DND-41 (cell line): ENCODE results near the gene BACE1-AS.

Source experiments
- ATAC-seq: fragments of 200-7000 bp; cut with Tn5 transposase; 3 replicates; pipeline ENCODE4 v1.9.1; 2021; ENCODE audit warnings: low read depth; ENCODE audit not compliant: insufficient read depth
- DNase-seq: peaks from one replicate; pipeline ENCODE4 v3.0.0-alpha.2; 2020
- H2AFZ ChIP-seq: 2 replicates; pipeline ENCODE4 v1.6.0; 2012; ENCODE audit warnings: low read depth, low read length
- H3K27ac ChIP-seq: 2 replicates; pipeline ENCODE4 v1.5.1; 2012; ENCODE audit warnings: low read length, inconsistent platforms
- H3K27me3 ChIP-seq: fragments of 200-600 bp; sonication (generic); 2 replicates; pipeline ENCODE4 v1.6.0; 2012; ENCODE audit warnings: low read length, mild to moderate bottlenecking, inconsistent platforms; ENCODE audit not compliant: insufficient read depth, poor library complexity
- H3K36me3 ChIP-seq: 2 replicates; pipeline ENCODE4 v1.5.1; 2012; ENCODE audit warnings: low read length, inconsistent platforms; ENCODE audit not compliant: insufficient read depth
- H3K4me1 ChIP-seq: 2 replicates; pipeline ENCODE4 v1.5.1; 2012; ENCODE audit warnings: mild to moderate bottlenecking, low read length; ENCODE audit not compliant: insufficient read depth
- H3K4me2 ChIP-seq: 2 replicates; pipeline ENCODE4 v1.6.0; 2012; ENCODE audit warnings: mild to moderate bottlenecking, moderate library complexity, low read length, inconsistent platforms; ENCODE audit not compliant: insufficient read depth
- H3K4me3 ChIP-seq, 2 experiments: fragments of 200-600 bp in 1 of 2; shearing (Covaris generic) in 1 of 2; 2 replicates each; pipeline ENCODE4 v1.5.1; 2012 to 2016; ENCODE audit warnings: inconsistent platforms in 2 of 2, low read length in 2 of 2, mild to moderate bottlenecking in 2 of 2, low read depth in 1 of 2, moderate library complexity in 1 of 2
- H3K79me2 ChIP-seq: 2 replicates; pipeline ENCODE4 v1.6.0; 2012; ENCODE audit warnings: low read length, inconsistent platforms; ENCODE audit not compliant: insufficient read depth
- H3K9ac ChIP-seq: 2 replicates; pipeline ENCODE4 v1.6.0; 2012; ENCODE audit warnings: low read depth, mild to moderate bottlenecking, inconsistent platforms, low read length, moderate library complexity
- H3K9me3 ChIP-seq: 2 replicates; pipeline ENCODE4 v1.5.1; 2012; ENCODE audit warnings: low read length, moderate library complexity, mild to moderate bottlenecking, inconsistent platforms; ENCODE audit not compliant: insufficient read depth, severe bottlenecking
- H4K20me1 ChIP-seq: 2 replicates; pipeline ENCODE4 v1.6.0; 2012; ENCODE audit warnings: low read length; ENCODE audit not compliant: insufficient read depth
- CTCF ChIP-seq: IDR thresholded peaks from 2 replicates; pipeline ENCODE4 v1.5.1; 2012; ENCODE audit warnings: borderline replicate concordance, low read length, moderate library complexity, mild to moderate bottlenecking; ENCODE audit not compliant: poor library complexity, severe bottlenecking; ENCODE audit errors: extremely low read depth
- EZH2 ChIP-seq: IDR thresholded peaks from 3 replicates; pipeline ENCODE4 v1.6.1; 2012; ENCODE audit warnings: borderline replicate concordance, low read depth, mild to moderate bottlenecking, moderate library complexity, low read length, inconsistent platforms; ENCODE audit not compliant: severe bottlenecking

The BACE1-AS gene

GRCh38 chr11:117328375-117329010, 37.3 kb downstream of the BACE1-AS start:
- Histone ChIP-seq H3K27ac (peak overlapping the region; percentile 54), H3K4me3 (peak overlapping the region; percentile 74 to 84), H3K9me3 (no peaks in the 10 kb centered on the region), H4K20me1 (no peaks in the 10 kb centered on the region), H3K27me3 (no peaks in the 10 kb centered on the region), H2AFZ (peak overlapping the region; percentile 84), H3K79me2 (no peaks in the 10 kb centered on the region), H3K9ac (peak overlapping the region; percentile 69), H3K4me2 (peak overlapping the region; percentile 82), H3K4me1 (peaks cover 21% of the 10 kb centered on the region), H3K36me3 (no peaks in the 10 kb centered on the region; the same call in 1 of the 2 replicates)
- no peak for DNase-seq
- 0 out of 3 replicates have a peak, but pooled peaks have one; percentile 4 for ATAC-seq
- TF ChIP-seq CTCF (no peak), EZH2 (no peak)

GRCh38 chr11:117332843-117333242, 41.7 kb downstream of the BACE1-AS start:
- no peak overlapping the region for H2AFZ ChIP-seq
- H3K27me3 ChIP-seq, result no peaks in the 10 kb centered on the region
- DNase-seq (no peak), ATAC-seq (no peak)
- H3K27ac ChIP-seq, result no peak overlapping the region
- no peaks in the 10 kb centered on the region for H4K20me1 ChIP-seq
- TF ChIP-seq CTCF (no peak), EZH2 (no peak)
- no peak overlapping the region for H3K4me3 ChIP-seq
- H3K9me3 ChIP-seq, result no peaks in the 10 kb centered on the region
- peaks cover 14% of the 10 kb centered on the region for H3K4me1 ChIP-seq
- H3K4me2 ChIP-seq, result no peak overlapping the region
- no peaks in the 10 kb centered on the region for H3K79me2 ChIP-seq
- H3K9ac ChIP-seq, result no peak overlapping the region
- H3K36me3 ChIP-seq, result no peaks in the 10 kb centered on the region; the same call in 1 of the 2 replicates

- no peaks in the 10 kb centered on the region for H3K9me3 ChIP-seq
- no peaks in the 10 kb centered on the region for H3K27me3 ChIP-seq
- no peak overlapping the region for H3K9ac ChIP-seq
- ATAC-seq, result no peak
- H3K36me3 ChIP-seq, result no peaks in the 10 kb centered on the region
- H4K20me1 ChIP-seq, result no peaks in the 10 kb centered on the region
- H3K4me3 ChIP-seq, result no peak overlapping the region
- DNase-seq, result no peak
- peaks cover 7% of the 10 kb centered on the region for H3K4me1 ChIP-seq
- TF ChIP-seq EZH2 (no peak), CTCF (no peak)
- H2AFZ ChIP-seq, result no peak overlapping the region
- H3K4me2 ChIP-seq, result no peak overlapping the region
- no peaks in the 10 kb centered on the region for H3K79me2 ChIP-seq
- no peak overlapping the region for H3K27ac ChIP-seq
Measured at GRCh38 chr11:117333917-117334316, 42.8 kb downstream of the BACE1-AS start.
